CD8-positive, alpha-beta memory T cell (primary cell): ENCODE data around the gene SLC17A5. TPM values are rescaled to one million over a fixed set of nuclear protein-coding genes. Genes with fewer than 3 reads are reported as not detected.
"Not testable (repeated sequence)": the region's sequence is repeated elsewhere in the genome, so short reads cannot be mapped to it uniquely, and the experiment has no call there.

Source experiments
- CTCF ChIA-PET: fragments of 350-600 bp; sonication (Branson Sonifier 250); formaldehyde crosslinking; loops from one replicate; lab custom pipeline; 2021; ENCODE audit warnings: antibody characterized with exemption; lab: Charles Lee
- POLR2A ChIA-PET: fragments of 350-600 bp; sonication (Branson Sonifier 250); formaldehyde crosslinking; loops from one replicate; lab custom pipeline; 2021; ENCODE audit warnings: antibody characterized with exemption; lab: Charles Lee
- DNase-seq, 5 donors: peaks; one replicate each; pipeline versions ENCODE4 v3.0.0 to v3.0.0-alpha.2; 2020 to 2022; ENCODE audit warnings: mixed read lengths in 1 of 5
- H3K27ac ChIP-seq: one replicate; pipeline ENCODE4 v1.7.0; 2013; ENCODE audit warnings: low read depth, mild to moderate bottlenecking, low read length, moderate library complexity
- H3K27me3 ChIP-seq: 2 replicates; pipeline ENCODE4 v1.7.0; 2013; ENCODE audit warnings: low read length, mild to moderate bottlenecking; ENCODE audit not compliant: insufficient read depth, poor library complexity, severe bottlenecking
- H3K36me3 ChIP-seq: 2 replicates; pipeline ENCODE4 v1.7.0; 2013; ENCODE audit warnings: mild to moderate bottlenecking, low read length, moderate library complexity; ENCODE audit not compliant: insufficient read depth
- H3K4me1 ChIP-seq: 2 replicates; pipeline ENCODE4 v1.7.0; 2013; ENCODE audit warnings: mild to moderate bottlenecking, low read length, moderate library complexity; ENCODE audit not compliant: insufficient read depth
- H3K4me3 ChIP-seq: 2 replicates; pipeline ENCODE4 v1.7.0; 2013; ENCODE audit warnings: mild to moderate bottlenecking, low read length
- H3K9me3 ChIP-seq: 2 replicates; pipeline ENCODE4 v1.7.0; 2013; ENCODE audit warnings: mild to moderate bottlenecking, low read length
- H3K27ac Mint-ChIP-seq, 8 donors: one replicate each; pipeline ENCODE4 v1.8.0; 2020 to 2021; ENCODE audit warnings: mixed read lengths in 8 of 8, mild to moderate bottlenecking in 6 of 8, inconsistent platforms in 3 of 8, moderate library complexity in 3 of 8
- H3K27me3 Mint-ChIP-seq, 2 donors: one replicate each; pipeline ENCODE4 v1.8.0; 2020 to 2021; ENCODE audit warnings: mixed read lengths in 2 of 2, mild to moderate bottlenecking in 1 of 2, moderate library complexity in 1 of 2
- H3K36me3 Mint-ChIP-seq, 3 donors: one replicate each; pipeline ENCODE4 v1.8.0; 2020 to 2021; ENCODE audit warnings: mixed read lengths in 3 of 3, inconsistent platforms in 1 of 3, mild to moderate bottlenecking in 1 of 3
- H3K4me1 Mint-ChIP-seq, 3 donors: one replicate each; pipeline ENCODE4 v1.8.0; 2020 to 2021; ENCODE audit warnings: mixed read lengths in 3 of 3, inconsistent platforms in 1 of 3, mild to moderate bottlenecking in 1 of 3
- H3K4me3 Mint-ChIP-seq, 7 donors: one replicate each; pipeline ENCODE4 v1.8.0; 2020 to 2021; ENCODE audit warnings: mixed read lengths in 7 of 7, mild to moderate bottlenecking in 6 of 7, moderate library complexity in 4 of 7, inconsistent platforms in 2 of 7
- H3K9me3 Mint-ChIP-seq, 5 donors: one replicate each; pipeline ENCODE4 v1.8.0; 2020 to 2022; ENCODE audit warnings: mixed read lengths in 5 of 5, mild to moderate bottlenecking in 3 of 5, moderate library complexity in 2 of 5, inconsistent platforms in 1 of 5
- polyA plus RNA-seq: library from polyadenylated mRNA; unstranded; fragments of 300-500 nt; fragmentation: Illumina TruSeq; gene quantifications from one replicate; pipeline ENCODE4 v1.2.3, GENCODE V29; 2021
- total RNA-seq, 2 experiments: library from RNA; stranded (reverse); gene quantifications; one replicate each; pipeline ENCODE4 v1.2.3, GENCODE V29; 2021

Gene SLC17A5
- total and polyA plus RNA-seq, 3 experiments from 2014 or later, result 5.4 to 9.7 (median 5.6) TPM

- H3K27me3 Mint-ChIP-seq, result no peaks in the 10 kb centered on the region
- Histone ChIP-seq H3K27ac (peak overlapping the region; percentile 66), H3K9me3 (no peaks in the 10 kb centered on the region), H3K4me3 (no peak overlapping the region), H3K36me3 (no peaks in the 10 kb centered on the region), H3K4me1 (peaks cover 23% of the 10 kb centered on the region), H3K27me3 (no peaks in the 10 kb centered on the region)
- no peak for DNase-seq
- no peak overlapping the region for H3K4me3 Mint-ChIP-seq
- H3K36me3 Mint-ChIP-seq, result peaks cover 0 to 6% (median 0%) of the 10 kb centered on the region in 3 donors
- peaks cover 25 to 40% (median 28%) of the 10 kb centered on the region in 3 donors for H3K4me1 Mint-ChIP-seq
- CTCF ChIA-PET, result interaction anchor here (0.8 to 2.1 kb wide), 7 partner anchors 19 to 120 kb away, joined by 3 to 7 read pairs (median 4); partner anchors contain the start of gene MTO1
- H3K9me3 Mint-ChIP-seq, result peaks cover 0 to 6% (median 2%) of the 10 kb centered on the region in 5 donors
- H3K27ac Mint-ChIP-seq, result peak overlapping the region in 6 of 8 donors; percentile 29 to 99 (median 92)
- POLR2A ChIA-PET, result interaction anchor here (1.2 to 2.0 kb wide), 2 partner anchors 59 to 61 kb away, joined by 3 to 10 read pairs; partner anchors contain the start of gene EEF1A1
Observed at GRCh38 chr6:73581293-73581692, 72.5 kb downstream of the SLC17A5 start.

DNA sequence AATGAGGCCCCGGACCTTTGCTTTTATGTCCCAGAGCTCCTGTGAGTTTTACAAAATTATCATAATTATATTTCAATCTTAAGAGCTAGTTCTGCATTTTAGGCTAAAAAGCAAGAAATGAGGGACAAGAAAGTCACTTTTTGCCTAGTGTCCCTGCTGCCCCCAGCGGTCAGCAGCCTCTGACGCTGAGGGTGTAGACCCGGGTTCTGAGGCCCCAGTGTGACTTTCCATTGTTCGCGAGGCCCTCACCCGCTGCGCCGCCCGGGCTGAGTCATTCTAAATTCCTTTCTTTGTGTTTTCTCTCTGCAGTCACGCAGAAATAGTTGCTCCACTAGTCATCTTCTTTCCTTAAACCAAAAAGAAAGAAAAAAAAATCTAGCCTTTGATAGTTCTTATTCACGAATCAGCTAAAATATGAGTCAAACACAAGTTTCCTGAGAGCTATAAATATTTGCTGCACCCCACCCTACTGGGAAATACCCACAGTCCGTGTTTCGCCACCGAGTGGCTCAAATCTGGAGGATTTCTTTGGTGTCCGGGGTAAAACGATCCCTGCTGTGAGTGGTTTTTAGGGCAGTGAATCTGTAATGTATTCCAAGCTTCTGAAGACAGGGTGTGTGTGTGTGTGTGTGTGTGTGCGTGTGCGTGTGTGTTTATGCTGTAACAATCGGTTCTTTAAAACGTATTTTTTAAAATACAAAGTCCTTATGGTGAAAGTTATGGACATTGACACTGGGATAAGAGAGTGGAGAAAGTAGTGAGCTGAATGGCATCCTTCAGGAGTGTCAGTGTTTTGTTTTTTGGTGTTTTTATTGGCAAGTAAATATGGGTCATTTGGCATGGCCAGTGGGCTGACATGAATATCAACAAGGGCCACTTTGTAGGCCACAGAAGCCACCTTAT, 73.3 kb downstream of the SLC17A5 start:
- Mint-ChIP-seq H3K9me3 (peaks cover 0 to 7% (median 3%) of the 10 kb centered on the region in 5 donors), H3K4me1 (peaks cover 18 to 32% (median 20%) of the 10 kb centered on the region in 3 donors), H3K27me3 (no peaks in the 10 kb centered on the region), H3K4me3 (peak overlapping the region; percentile 47 to 88 (median 80)), H3K27ac (peak overlapping the region; percentile 89 to 99 (median 95)), H3K36me3 (peaks cover 0 to 10% (median 0%) of the 10 kb centered on the region in 3 donors)
- no peaks in the 10 kb centered on the region for H3K27me3 ChIP-seq
- H3K4me3 ChIP-seq, result peak overlapping the region; percentile 33
- H3K27ac ChIP-seq, result peak overlapping the region; percentile 66
- DNase-seq, result peak; percentile 17 to 72 (median 36)
- no peaks in the 10 kb centered on the region for H3K9me3 ChIP-seq
- ChIA-PET POLR2A (interaction anchor here (0.6 to 2.0 kb wide), 8 partner anchors 13 to 119 kb away, joined by 3 to 10 read pairs (median 4); partner anchors contain the start of genes EEF1A1 and MTO1), CTCF (interaction anchor here (0.8 to 2.1 kb wide), 13 partner anchors 12 to 119 kb away, joined by 3 to 7 read pairs (median 4); partner anchors contain the start of gene MTO1)
- H3K4me1 ChIP-seq, result peaks cover 23% of the 10 kb centered on the region
- no peaks in the 10 kb centered on the region for H3K36me3 ChIP-seq

DNA sequence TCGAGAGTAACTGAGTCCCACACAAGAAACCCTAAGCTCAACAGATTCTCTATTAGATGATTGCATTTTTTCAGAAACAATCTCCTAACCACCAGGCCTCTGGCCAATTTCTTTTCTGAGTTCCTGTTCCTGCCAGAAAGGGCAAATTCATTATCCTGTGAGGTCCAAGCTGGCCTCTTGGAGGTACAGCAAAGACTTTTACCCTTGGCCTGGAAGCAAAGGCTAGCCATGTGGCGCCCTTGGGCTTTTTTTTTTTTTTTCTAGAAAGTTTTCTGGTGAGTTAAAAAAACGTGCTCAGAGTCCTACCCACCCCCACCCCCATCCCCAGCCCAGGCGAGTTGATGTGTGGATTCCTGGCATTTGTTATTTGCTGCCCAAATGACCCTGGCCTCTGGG, 73.9 kb downstream of the SLC17A5 start:
- no peak for DNase-seq
- Mint-ChIP-seq H3K27ac (peak overlapping the region; percentile 40 to 99 (median 95)), H3K4me1 (peaks cover 12 to 25% (median 14%) of the 10 kb centered on the region in 3 donors), H3K9me3 (peaks cover 0 to 7% (median 3%) of the 10 kb centered on the region in 5 donors), H3K36me3 (peaks cover 0 to 11% (median 0%) of the 10 kb centered on the region in 3 donors), H3K27me3 (no peaks in the 10 kb centered on the region), H3K4me3 (peak overlapping the region in 6 of 7 donors; percentile 66 to 88 (median 82))
- H3K36me3 ChIP-seq, result no peaks in the 10 kb centered on the region
- H3K4me1 ChIP-seq, result peaks cover 17% of the 10 kb centered on the region
- ChIA-PET POLR2A (interaction anchor here (0.6 to 2.0 kb wide), 7 partner anchors 13 to 118 kb away, joined by 3 to 10 read pairs (median 5); partner anchors contain the start of genes EEF1A1 and MTO1), CTCF (interaction anchor here (1.0 to 2.1 kb wide), 12 partner anchors 13 to 118 kb away, joined by 3 to 7 read pairs (median 4); partner anchors contain the start of gene MTO1)
- peak overlapping the region; percentile 66 for H3K27ac ChIP-seq
- H3K9me3 ChIP-seq, result no peaks in the 10 kb centered on the region
- no peaks in the 10 kb centered on the region for H3K27me3 ChIP-seq
- no peak overlapping the region for H3K4me3 ChIP-seq

DNA sequence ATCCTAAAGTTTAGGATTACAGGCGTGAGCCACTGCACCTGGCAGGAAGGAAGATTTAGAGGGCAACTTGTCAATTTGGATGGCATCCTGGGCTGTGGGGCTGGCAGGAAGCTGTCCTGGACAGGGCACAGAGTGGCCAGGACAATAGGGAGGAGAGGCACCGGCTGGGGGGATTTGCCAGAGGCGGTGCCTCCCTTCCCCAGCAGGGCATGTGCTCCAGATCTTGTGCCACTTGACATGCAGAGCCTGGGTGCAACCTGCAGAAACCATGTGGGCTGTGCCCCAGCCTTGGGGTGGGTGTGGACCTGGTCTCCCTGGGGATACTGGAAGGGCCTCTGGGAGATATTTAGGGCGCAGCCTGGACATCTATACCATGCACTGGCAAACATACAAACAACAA, 74.4 kb downstream of the SLC17A5 start:
- peaks cover 12 to 25% (median 14%) of the 10 kb centered on the region in 3 donors for H3K4me1 Mint-ChIP-seq
- no peaks in the 10 kb centered on the region for H3K27me3 Mint-ChIP-seq
- Histone ChIP-seq H3K27ac (peak overlapping the region; percentile 66), H3K4me1 (peaks cover 17% of the 10 kb centered on the region), H3K27me3 (no peaks in the 10 kb centered on the region), H3K9me3 (no peaks in the 10 kb centered on the region), H3K4me3 (no peak overlapping the region), H3K36me3 (no peaks in the 10 kb centered on the region)
- peaks cover 0 to 7% (median 3%) of the 10 kb centered on the region in 5 donors for H3K9me3 Mint-ChIP-seq
- peak overlapping the region in 1 of 7 donors; percentile 32 for H3K4me3 Mint-ChIP-seq
- POLR2A ChIA-PET, result interaction anchor here (0.9 to 2.0 kb wide), 6 partner anchors 14 to 64 kb away, joined by 3 to 10 read pairs (median 6); partner anchors contain the start of gene EEF1A1
- CTCF ChIA-PET, result interaction anchor here (1.1 to 2.1 kb wide), 6 partner anchors 18 to 118 kb away, joined by 3 to 6 read pairs (median 3); partner anchors contain the start of gene MTO1
- no peak for DNase-seq
- H3K27ac Mint-ChIP-seq, result peak overlapping the region; percentile 38 to 97 (median 81)
- peaks cover 0 to 11% (median 0%) of the 10 kb centered on the region in 3 donors for H3K36me3 Mint-ChIP-seq

GRCh38 chr6:73577676-73578075, 76.1 kb downstream of the SLC17A5 start:
- H3K9me3 ChIP-seq, result no peaks in the 10 kb centered on the region
- H3K4me3 ChIP-seq, result no peak overlapping the region
- ChIA-PET CTCF (interaction anchor here (1.2 to 1.4 kb wide), 2 partner anchors 18 to 33 kb away, joined by 3 to 4 read pairs; no protein-coding TSS in a partner anchor), POLR2A (no interaction called here)
- Mint-ChIP-seq H3K4me3 (no peak overlapping the region), H3K9me3 (peaks cover 0 to 7% (median 3%) of the 10 kb centered on the region in 5 donors), H3K36me3 (peaks cover 0 to 11% (median 0%) of the 10 kb centered on the region in 3 donors), H3K27ac (peak overlapping the region in 2 of 8 donors; percentile 6 to 8), H3K4me1 (peaks cover 12 to 25% (median 14%) of the 10 kb centered on the region in 3 donors), H3K27me3 (no peaks in the 10 kb centered on the region)
- H3K4me1 ChIP-seq, result peaks cover 17% of the 10 kb centered on the region
- H3K27ac ChIP-seq, result no peak overlapping the region
- no peaks in the 10 kb centered on the region for H3K27me3 ChIP-seq
- no peaks in the 10 kb centered on the region for H3K36me3 ChIP-seq
- no peak for DNase-seq

- H3K36me3 ChIP-seq, H3K27me3 ChIP-seq, H3K4me1 ChIP-seq, CTCF ChIA-PET, H3K27me3 Mint-ChIP-seq, H3K36me3 Mint-ChIP-seq, H3K27ac Mint-ChIP-seq, H3K4me3 ChIP-seq, H3K9me3 ChIP-seq, H3K27ac ChIP-seq, H3K4me1 Mint-ChIP-seq, DNase-seq, H3K4me3 Mint-ChIP-seq, POLR2A ChIA-PET, H3K9me3 Mint-ChIP-seq: not testable (repeated sequence)
Observed at GRCh38 chr6:73572531-73572930, 81.3 kb downstream of the SLC17A5 start.

DNA sequence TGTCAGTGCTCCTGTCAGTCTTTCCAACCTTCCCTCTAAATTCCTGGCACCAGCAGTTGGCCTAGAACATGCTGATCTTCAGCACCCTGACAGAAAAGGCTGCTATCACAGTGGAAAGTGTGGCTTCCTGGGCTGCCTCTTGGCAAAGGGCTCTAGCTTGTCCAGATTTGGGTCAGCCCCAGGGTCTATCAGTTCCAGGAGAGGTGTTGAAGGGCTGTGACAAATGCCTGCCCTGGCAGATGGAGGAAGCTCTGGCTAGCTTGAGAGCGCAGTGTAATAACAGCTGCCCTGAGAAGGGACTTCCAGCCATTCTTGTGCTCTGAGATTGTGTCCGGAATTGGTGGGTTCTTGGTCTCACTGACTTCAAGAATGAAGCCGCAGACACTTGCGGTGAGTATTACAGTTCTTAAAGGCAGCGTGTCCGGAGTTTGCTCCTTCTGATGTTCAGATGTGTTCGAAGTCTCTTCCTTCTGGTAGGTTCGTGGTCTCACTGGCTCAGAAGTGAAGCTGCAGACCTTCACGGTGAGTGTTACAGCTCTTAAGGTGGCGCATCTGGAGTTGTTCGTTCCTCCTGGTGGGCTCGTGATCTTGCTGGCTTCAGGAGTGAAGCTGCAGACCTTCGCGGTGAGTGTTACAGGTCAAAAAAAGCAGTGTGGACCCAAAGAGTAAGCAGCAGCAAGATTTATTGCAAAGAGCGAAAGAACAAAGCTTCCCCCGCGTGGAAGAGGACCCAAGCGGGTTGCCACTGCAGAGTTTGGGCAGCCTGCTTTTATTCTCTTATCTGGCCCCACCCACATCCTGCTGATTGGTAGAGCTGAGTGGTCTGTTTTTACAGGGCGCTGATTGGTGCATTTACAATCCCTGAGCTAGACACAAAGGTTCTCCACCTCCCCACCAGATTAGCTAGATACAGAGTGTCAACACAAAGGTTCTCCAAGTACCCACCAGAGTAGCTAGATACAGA, 82.3 kb downstream of the SLC17A5 start:
- H3K36me3 ChIP-seq, CTCF ChIA-PET, H3K4me1 Mint-ChIP-seq, H3K4me1 ChIP-seq, H3K9me3 Mint-ChIP-seq, H3K27me3 ChIP-seq, POLR2A ChIA-PET, H3K36me3 Mint-ChIP-seq, H3K9me3 ChIP-seq, H3K27me3 Mint-ChIP-seq, H3K27ac ChIP-seq, H3K4me3 ChIP-seq: not testable (repeated sequence)
- H3K4me3 Mint-ChIP-seq, result peak overlapping the region in 5 of 7 donors; percentile 4 to 89 (median 53)
- peak in 1 of 5 donors; percentile 17 for DNase-seq
- H3K27ac Mint-ChIP-seq, result peak overlapping the region in 3 of 8 donors; percentile 32 to 93 (median 85)
